ENCODE measurements around the gene CACNG5.

Gene CACNG5

GRCh38 chr17:66906321-66907278 lies 71.7 kb downstream of the CACNG5 start:
- peak; percentile 74 for DNase-seq (ENCODE audit: low spot score)

GRCh38 chr17:66909804-66910373 lies 75.0 kb downstream of the CACNG5 start:
- no peak for DNase-seq (ENCODE audit: low spot score)

- no peak for DNase-seq (ENCODE audit: low spot score)
These were observed 75.9 kb downstream of the CACNG5 start for GRCh38 chr17:66910651-66911285.

- DNase-seq (ENCODE audit: low spot score) = peak; percentile 50
These were observed 80.3 kb downstream of the CACNG5 start for GRCh38 chr17:66915204-66915611.

- no peak for DNase-seq (ENCODE audit: low spot score)
These were observed 80.9 kb downstream of the CACNG5 start for GRCh38 chr17:66915792-66916191.

- no peak for DNase-seq (ENCODE audit: low spot score)
These were observed 82.0 kb downstream of the CACNG5 start for GRCh38 chr17:66916946-66917345.

- no peak for DNase-seq (ENCODE audit: low spot score)
These were observed 84.0 kb downstream of the CACNG5 start for GRCh38 chr17:66918896-66919295.

- DNase-seq (ENCODE audit: low spot score) = no peak
These were observed 85.5 kb downstream of the CACNG5 start for GRCh38 chr17:66920435-66920834.

- DNase-seq (ENCODE audit: low spot score) = no peak
These were observed 86.0 kb downstream of the CACNG5 start for GRCh38 chr17:66920950-66921349.

GRCh38 chr17:66923886-66924285 lies 89.0 kb downstream of the CACNG5 start:
- DNase-seq (ENCODE audit: low spot score) = no peak

GRCh38 chr17:66925811-66926500 lies 91.0 kb downstream of the CACNG5 start:
- DNase-seq (ENCODE audit: low spot score) = no peak

GRCh38 chr17:66928949-66929348 lies 94.0 kb downstream of the CACNG5 start:
- DNase-seq (ENCODE audit: low spot score) = no peak

GRCh38 chr17:66929591-66929990 lies 94.7 kb downstream of the CACNG5 start:
- no peak for DNase-seq (ENCODE audit: low spot score)

GRCh38 chr17:66930933-66931332 lies 96.0 kb downstream of the CACNG5 start:
- no peak for DNase-seq (ENCODE audit: low spot score)

- DNase-seq (ENCODE audit: low spot score) = no peak
These were observed 97.4 kb downstream of the CACNG5 start for GRCh38 chr17:66932311-66932710.

- no peak for DNase-seq (ENCODE audit: low spot score)
These were observed 99.1 kb downstream of the CACNG5 start for GRCh38 chr17:66934040-66934439.
